ENCODE results near the gene PANK2. TPM values are rescaled to one million over a fixed set of nuclear protein-coding genes. Genes with fewer than 3 reads are reported as not detected.

PANK2 gene
- total and polyA plus RNA-seq, 2 of the 8 experiments (the other 6 are each of a cell fraction or from before 2014, with no cell fraction given) = 17.1 to 57.5 TPM

GRCh38 chr20:3933218-3933617, 44.0 kb downstream of the PANK2 start (continued):
- TF ChIP-seq TAF7 (optimal IDR thresholded peaks at IDR 0.05; ENCODE audit: borderline replicate concordance, low read depth, low read length) = no peak
